ENCODE results near the gene SLC1A7.

DNA sequence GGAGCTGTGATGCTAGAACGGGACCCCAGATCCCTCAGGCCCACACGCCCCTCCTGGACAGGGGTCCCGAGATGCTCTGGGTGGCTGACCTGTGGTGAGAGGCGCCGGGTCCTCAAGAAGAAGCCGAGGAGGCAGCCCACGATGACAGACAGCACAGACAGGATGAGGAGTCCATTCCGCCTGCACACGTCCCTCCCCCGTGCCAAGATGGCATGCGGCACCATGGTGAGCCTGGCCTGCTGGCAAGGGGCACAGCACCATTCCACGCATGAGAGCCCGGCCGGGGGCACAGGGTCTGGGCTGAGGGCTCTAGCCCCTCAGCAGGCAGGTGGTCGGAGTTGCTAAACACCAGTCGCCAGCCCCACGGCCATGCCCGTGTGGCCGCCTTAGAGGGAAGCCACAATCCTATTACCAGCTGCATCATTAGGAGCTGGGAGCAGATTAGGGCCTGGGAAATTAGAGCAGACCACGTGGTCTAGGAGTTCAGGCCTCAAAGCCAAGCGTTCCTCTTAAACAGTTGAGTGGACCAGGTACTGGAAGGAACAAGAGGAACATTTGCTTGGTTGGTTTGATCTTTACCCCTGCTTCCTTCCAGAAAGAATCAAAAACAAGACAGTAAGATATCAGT, at the start of gene SLC1A7:
- TF ChIP-seq ZBTB7A (IDR thresholded peaks at IDR 0.05; ENCODE audit: low read depth) (no peak), CEBPB (IDR thresholded peaks at IDR 0.05) (no peak), EGR1 (IDR thresholded peaks at IDR 0.05) (no peak), TCF12 (IDR thresholded peaks at IDR 0.05; ENCODE audit: low read depth) (no peak), NFIC (IDR thresholded peaks at IDR 0.05) (no peak), CREB1 (IDR thresholded peaks at IDR 0.05; ENCODE audit: low read depth) (no peak), RAD21 (IDR thresholded peaks at IDR 0.05; ENCODE audit: low read depth) (no peak)

All from Ishikawa (cell line).